Stimulated activated naive CD8-positive, alpha-beta T cell treated with anti-CD3 and anti-CD28 coated beads, Interleukin-15, Interleukin-2, amounts not matched to agents 100 U/mL and 50 U/mL, for 24 hours (primary cell): ENCODE data around the gene RHOD.

ENCODE experiments used
- ATAC-seq: fragments of 150-1000 bp; cut with Tn5 transposase; one replicate; pipeline ENCODE4 v1.10.0; 2021
- DNase-seq: peaks from one replicate; pipeline ENCODE4 v3.0.0; 2021

The RHOD gene

GRCh38 chr11:67056267-67057204 is at the start of gene RHOD:
Gene RHOD, plus strand, starts transcription at chr11:67056847. Its CDS starts 56 bp downstream, at chr11:67056903.
- ATAC-seq = peak; percentile 21
- peak; percentile 52 for DNase-seq

GRCh38 chr11:67007126-67007525 is 49.5 kb upstream of the RHOD start:
- no peak for DNase-seq
- ATAC-seq = no peak

- ATAC-seq (no peak), DNase-seq (no peak)
Observed at GRCh38 chr11:67010296-67010905, 46.2 kb upstream of the RHOD start.

- ATAC-seq = no peak
- no peak for DNase-seq
Observed at GRCh38 chr11:67013511-67014045, 43.1 kb upstream of the RHOD start.

- no peak for DNase-seq
Observed at GRCh38 chr11:67014343-67014742, 42.3 kb upstream of the RHOD start.

GRCh38 chr11:67015048-67015447 is 41.6 kb upstream of the RHOD start:
- no peak for ATAC-seq
- DNase-seq = no peak

More at GRCh38 chr11:67014343-67014742, 42.3 kb upstream of the RHOD start:
- ATAC-seq = no peak

- DNase-seq (no peak), ATAC-seq (no peak)
Observed at GRCh38 chr11:67016550-67016949, 40.1 kb upstream of the RHOD start.

GRCh38 chr11:67020949-67021348 is 35.7 kb upstream of the RHOD start:
- ATAC-seq (peak; percentile 44), DNase-seq (no peak)

- no peak for ATAC-seq
- no peak for DNase-seq
Observed at GRCh38 chr11:67022341-67022933, 34.2 kb upstream of the RHOD start.

- peak; percentile 23 for DNase-seq
- no peak for ATAC-seq
Observed at GRCh38 chr11:67022961-67023956, 33.4 kb upstream of the RHOD start, which contains the start of gene SYT12. Gene SYT12, plus strand, starts transcription at chr11:67023134. Its CDS starts 7,011 bp downstream, at chr11:67030145.

GRCh38 chr11:67023957-67024353 is 32.7 kb upstream of the RHOD start:
- ATAC-seq (no peak), DNase-seq (no peak)

- DNase-seq (peak; percentile 63), ATAC-seq (peak; percentile 53)
Observed at GRCh38 chr11:67024410-67024809, 32.2 kb upstream of the RHOD start.

- DNase-seq (no peak), ATAC-seq (no peak)
Observed at GRCh38 chr11:67024966-67025365, 31.7 kb upstream of the RHOD start.

- no peak for ATAC-seq
- DNase-seq = no peak
Observed at GRCh38 chr11:67025750-67026149, 30.9 kb upstream of the RHOD start.

GRCh38 chr11:67026941-67027340 is 29.7 kb upstream of the RHOD start:
- DNase-seq (no peak), ATAC-seq (no peak)

GRCh38 chr11:67027483-67027930 is 29.1 kb upstream of the RHOD start:
- no peak for ATAC-seq

GRCh38 chr11:67027943-67028542 is 28.6 kb upstream of the RHOD start:
- no peak for DNase-seq
- ATAC-seq = no peak

More at GRCh38 chr11:67027483-67027930, 29.1 kb upstream of the RHOD start:
- no peak for DNase-seq

- DNase-seq (no peak), ATAC-seq (no peak)
Observed at GRCh38 chr11:67029146-67029545, 27.5 kb upstream of the RHOD start.

GRCh38 chr11:67030976-67031375 is 25.7 kb upstream of the RHOD start:
- no peak for ATAC-seq

GRCh38 chr11:67031791-67032561 is 24.7 kb upstream of the RHOD start:
- ATAC-seq (no peak), DNase-seq (no peak)

More at GRCh38 chr11:67030976-67031375, 25.7 kb upstream of the RHOD start:
- no peak for DNase-seq
